HG02763 (cell line): ENCODE results near the gene SPON1.
"Not testable (repeated sequence)": the region's sequence is repeated elsewhere in the genome, so short reads cannot be mapped to it uniquely, and the experiment has no call there.

Experiments used
- ATAC-seq: cut with Tn5 transposase; IDR thresholded peaks from one replicate; pipeline ENCODE4 v1.9.1; 2021; ENCODE audit warnings: mild to moderate bottlenecking, moderate library complexity; ENCODE audit not compliant: unreplicated experiment

Gene SPON1

DNA sequence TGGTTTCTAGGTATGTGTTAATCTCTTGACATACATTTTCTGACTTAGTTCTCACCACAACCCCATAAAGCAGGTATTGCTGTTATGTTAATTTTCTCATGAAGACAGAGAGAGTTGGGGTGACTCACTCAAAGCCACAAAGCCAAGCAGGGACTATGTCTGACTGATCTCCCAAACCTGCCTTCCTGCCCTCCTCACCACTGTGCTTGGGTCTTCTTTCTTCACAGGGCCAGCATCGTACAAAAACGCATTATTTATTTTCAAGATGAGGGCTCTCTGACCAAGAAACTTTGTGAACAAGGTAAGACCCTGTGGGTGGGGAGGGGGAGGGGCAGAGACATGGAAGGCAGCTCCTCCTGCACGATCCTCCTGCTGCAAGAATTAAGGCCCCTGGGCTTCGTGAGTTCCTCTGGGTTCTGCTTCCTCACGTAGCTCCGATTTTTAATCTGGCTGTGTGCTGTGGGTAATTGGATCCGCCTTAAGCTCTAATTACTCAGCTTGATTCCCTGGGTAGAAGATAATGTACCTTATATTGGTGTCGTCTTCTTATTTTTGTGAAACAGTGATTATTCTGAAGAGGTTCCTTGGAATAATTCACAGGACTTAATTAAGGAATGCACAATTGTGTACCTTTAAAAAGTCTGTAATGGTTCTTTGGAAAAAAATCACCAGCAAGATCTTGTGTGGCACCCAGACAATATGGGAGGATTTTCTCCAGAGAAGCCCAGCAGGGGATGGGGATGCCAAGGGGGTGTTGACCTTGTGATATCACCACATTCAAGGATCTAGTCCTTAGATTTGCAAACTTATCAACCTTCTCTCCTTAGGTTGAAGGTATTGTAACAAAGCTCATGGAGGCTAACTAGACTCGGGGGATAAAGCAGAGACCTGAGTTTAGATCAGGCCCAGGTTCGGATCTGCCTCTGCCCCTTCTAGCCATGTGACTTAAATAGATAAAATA, 112.9 kb downstream of the SPON1 start:
- no peak for ATAC-seq

DNA sequence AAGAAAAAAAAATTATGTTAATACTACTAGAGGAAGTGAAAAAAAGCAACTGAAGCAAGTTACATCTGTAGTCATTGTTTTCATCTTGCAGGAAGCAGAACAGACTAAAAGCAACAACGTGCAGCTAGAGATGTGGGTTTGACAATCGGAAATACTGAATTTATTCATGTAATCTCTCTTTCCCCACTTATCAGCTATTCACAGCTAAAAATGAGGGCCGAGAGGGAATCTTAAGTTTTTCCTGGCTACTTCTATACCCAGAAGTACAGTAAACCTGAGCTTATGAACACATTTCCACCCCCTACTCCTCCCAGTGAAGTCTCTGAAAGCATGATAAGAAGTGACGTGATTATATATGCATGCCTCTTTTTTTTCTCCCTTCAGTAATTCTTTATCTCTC, 116.5 kb downstream of the SPON1 start:
- no peak for ATAC-seq

DNA sequence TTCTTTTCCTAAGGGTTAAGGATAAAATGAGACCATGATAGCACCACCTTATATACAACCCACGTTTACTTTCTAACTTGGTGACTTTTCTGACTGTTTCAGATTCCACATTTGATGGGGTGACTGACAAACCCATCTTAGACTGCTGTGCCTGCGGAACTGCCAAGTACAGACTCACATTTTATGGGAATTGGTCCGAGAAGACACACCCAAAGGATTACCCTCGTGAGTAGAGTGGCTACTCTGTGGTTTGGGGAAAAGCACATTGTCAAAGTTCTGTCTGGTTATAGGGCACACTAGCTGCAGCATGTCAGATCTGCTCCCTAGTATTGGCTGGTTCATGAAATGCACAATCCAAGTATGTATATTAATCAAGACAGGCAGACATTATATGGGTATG, 117.3 kb downstream of the SPON1 start:
- ATAC-seq = no peak

- ATAC-seq = no peak
These were observed 119.2 kb downstream of the SPON1 start for GRCh38 chr11:14081581-14082231.

DNA sequence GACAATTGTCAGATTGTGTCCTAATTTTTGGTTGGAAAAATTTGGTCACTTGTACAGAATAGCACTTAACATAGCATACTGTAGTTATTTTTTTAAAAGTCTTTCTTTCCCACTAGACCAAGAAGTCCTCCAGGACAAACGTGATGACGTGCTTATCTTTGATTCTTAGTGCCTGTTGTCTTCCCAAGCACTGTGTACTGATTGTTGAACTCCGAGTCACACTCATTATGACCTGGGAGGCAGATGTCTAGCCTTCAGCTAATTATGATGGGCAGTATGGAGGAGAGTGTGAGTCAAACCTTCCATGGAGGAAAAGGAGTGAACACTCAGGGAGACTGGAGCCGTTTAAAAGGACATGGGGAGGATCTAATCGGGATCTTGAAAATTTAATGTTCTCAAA, 119.8 kb downstream of the SPON1 start:
- ATAC-seq = no peak

DNA sequence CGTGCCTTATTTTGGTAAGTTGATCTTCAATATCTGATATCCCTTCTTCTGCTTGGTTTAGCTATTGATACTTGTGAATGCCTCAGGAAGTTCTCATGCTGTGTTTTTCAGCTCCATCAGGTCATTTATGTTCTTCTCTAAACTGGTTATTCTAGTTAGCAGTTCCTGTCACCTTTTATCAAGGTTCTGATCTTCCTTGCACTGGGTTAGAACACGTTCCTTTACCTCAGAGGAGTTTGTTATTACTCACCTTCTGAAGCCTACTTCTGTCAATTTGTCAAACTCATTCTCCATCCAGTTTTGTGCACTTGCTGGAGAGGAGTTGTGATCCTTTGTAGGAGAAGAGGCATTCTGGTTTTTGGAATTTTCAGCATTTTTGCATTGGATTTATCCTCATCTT, 126.3 kb downstream of the SPON1 start:
- not testable (repeated sequence) for ATAC-seq

- no peak for ATAC-seq
These were observed 127.4 kb downstream of the SPON1 start for GRCh38 chr11:14089690-14090462.

DNA sequence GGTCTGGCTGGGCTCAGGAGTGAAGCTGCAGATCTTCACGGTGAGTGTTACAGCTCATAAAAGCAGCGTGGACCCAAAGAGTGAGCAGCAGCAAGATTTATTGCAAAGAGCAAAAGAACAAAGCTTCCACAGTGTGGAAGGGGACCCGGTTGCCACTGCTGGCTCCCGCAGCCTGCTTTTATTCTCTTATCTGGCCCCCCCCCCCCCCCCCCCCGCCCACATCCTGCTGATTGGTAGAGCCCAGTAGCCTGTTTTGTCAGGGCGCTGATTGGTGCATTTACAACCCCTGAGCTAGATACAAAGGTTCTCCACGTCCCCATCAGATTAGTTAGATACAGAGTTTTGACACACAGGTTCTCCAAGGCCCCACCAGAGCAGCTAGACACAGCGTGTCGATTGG, 128.1 kb downstream of the SPON1 start:
- ATAC-seq = not testable (repeated sequence)

DNA sequence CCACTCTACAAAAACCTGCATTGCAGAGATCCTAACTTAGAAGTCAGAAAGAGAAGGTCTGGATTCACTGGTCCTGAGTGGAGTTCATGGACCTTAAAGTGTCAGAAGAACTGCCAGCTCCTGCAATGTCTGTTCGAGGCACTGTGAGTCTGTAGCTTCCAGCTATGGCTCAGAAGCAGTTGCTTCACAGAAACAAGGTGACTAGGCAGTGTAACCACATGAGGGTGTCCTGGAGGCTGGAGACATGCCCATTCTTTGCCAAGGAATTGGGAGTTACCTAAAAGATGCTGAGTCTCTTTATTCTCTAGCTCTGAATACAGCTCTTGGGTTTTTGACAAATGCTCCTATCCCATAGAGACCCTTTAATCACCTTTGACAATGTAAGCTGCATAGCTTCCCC, 130.5 kb downstream of the SPON1 start:
- ATAC-seq = no peak

DNA sequence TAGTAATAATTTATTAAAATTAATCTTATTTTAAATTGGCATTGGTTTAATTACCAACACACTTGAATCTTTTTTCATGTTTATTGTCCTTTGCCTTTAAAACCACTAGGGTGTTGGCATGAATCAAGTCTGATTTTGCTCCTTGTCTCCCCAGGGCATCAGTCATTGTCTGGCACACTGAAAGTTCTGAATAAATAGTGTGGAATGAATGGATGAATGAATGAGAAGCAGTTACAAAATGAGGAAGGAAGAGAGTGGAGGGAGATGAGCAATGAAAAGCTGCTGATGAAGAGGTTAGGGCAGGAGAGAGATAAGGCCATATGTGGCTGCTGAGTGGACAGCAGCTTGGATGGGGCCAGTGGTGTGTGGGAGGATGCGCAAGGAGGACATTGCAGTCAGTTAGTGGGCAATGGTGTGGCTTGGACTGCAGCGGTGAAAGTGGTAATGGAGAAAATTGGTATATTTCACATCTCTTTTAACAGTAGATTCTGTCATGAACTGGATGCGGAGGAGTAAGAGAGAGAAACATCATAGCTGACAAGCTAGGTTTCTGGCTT, 132.0 kb downstream of the SPON1 start:
- no peak for ATAC-seq

GRCh38 chr11:14095882-14096281, 133.4 kb downstream of the SPON1 start:
- ATAC-seq = no peak

GRCh38 chr11:14096606-14097005, 134.1 kb downstream of the SPON1 start:
- no peak for ATAC-seq

DNA sequence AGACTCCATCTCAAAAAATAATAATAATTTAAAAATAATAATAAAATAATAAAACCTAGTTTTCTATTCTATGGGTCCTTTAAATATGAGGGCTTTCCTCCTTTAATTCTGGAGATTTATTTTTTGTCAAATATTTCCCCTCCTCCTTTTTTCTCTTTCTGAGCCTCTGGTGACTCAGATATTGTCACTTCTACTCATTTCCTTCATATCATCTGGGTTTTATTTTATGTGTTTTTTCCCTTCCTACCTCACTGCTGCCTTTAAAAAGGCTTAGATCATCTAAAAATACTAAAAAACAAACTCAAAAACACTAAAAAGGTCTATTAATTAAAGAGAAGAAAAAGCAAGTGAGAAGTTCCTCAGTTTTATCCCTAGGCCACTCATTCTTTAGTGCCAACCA, 138.9 kb downstream of the SPON1 start:
- no peak for ATAC-seq

GRCh38 chr11:14102766-14103165, 140.2 kb downstream of the SPON1 start:
- ATAC-seq = no peak

GRCh38 chr11:14105446-14105845, 142.9 kb downstream of the SPON1 start:
- ATAC-seq = no peak

GRCh38 chr11:14106303-14107049, 144.0 kb downstream of the SPON1 start:
- no peak for ATAC-seq

GRCh38 chr11:14107050-14107430, 144.5 kb downstream of the SPON1 start:
- no peak for ATAC-seq

DNA sequence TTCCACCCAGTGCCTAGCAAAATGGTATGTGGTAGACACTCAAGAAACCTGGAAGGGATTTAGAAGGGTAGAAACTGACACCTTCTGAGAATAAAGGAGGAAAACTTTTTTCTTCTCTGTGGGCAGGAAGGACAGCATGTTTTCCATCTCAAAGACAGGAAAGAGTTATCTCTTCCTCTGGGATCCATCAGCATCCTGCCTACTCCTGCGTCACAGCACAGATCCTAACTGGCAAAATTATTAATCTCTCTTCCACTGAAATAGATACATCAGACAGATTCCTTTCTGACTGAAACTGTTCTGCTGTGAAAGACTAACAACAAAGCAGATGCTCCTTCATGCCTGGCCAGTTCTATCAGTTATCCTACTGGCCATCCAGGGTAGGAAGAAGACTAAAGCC, 147.2 kb downstream of the SPON1 start:
- no peak for ATAC-seq

DNA sequence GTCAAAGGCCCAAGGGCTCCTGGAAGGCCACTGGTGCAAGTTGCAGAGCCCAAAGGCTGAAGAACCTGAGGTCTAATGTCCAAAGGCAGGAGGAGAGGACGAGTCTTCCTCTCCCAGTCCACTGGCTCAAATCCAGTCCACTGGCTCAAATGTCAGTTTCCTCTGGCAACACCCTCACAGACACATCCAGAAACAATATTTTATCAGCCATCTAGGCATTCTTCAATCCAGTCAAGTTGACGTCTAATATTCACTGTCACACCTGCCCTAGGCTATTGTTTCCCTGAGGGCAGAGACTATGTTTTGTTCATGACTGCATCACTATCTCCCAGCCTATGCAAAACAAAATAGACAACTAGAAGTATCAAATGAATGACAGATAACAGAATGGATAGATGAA, 148.1 kb downstream of the SPON1 start:
- no peak for ATAC-seq

GRCh38 chr11:14111496-14111895, 149.0 kb downstream of the SPON1 start:
- ATAC-seq = no peak

DNA sequence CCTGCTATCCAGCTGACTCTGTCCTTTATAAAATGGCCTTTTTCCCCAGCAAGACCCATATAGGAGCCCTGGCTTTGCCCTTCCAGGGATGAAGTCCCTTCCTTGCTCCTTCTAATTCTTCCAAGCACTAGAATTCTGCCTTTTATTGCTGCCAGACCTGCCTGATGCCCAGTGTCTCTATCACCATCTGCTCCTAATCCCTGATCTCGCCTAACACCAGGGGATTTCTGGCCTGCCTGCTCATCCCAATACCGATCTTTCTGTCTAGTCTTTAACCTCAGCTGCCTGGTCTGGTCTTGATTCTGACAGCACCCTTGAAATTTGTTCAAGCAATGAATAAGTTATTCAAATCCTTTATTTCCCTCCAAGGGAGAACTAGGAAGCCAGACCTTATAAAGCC, 150.2 kb downstream of the SPON1 start:
- no peak for ATAC-seq
